ENCODE results near the gene USP8. TPM values are rescaled to one million over a fixed set of nuclear protein-coding genes. Genes with fewer than 3 reads are reported as not detected.

The USP8 gene
- total RNA-seq, 1 donor from 2014 or later: 51.6 TPM

GRCh38 chr15:50546566-50546965, 122.4 kb downstream of the USP8 start, which contains the start of gene USP50:
USP50 (minus strand) TSS chr15:50546666; CDS start chr15:50546525, 141 bp downstream.
- no peak for DNase-seq

- DNase-seq: no peak
These were observed 125.1 kb downstream of the USP8 start for GRCh38 chr15:50549326-50549725.

- DNase-seq: no peak
These were observed 128.0 kb downstream of the USP8 start for GRCh38 chr15:50552238-50552637.

- DNase-seq: no peak
These were observed 132.6 kb downstream of the USP8 start for GRCh38 chr15:50556642-50557371.

GRCh38 chr15:50558012-50558411, 133.8 kb downstream of the USP8 start:
- no peak for DNase-seq

- no peak for DNase-seq
These were observed 138.8 kb downstream of the USP8 start for GRCh38 chr15:50562735-50563640.

GRCh38 chr15:50563756-50564155, 139.6 kb downstream of the USP8 start:
- no peak for DNase-seq

Other genes starting within 250 kb of the USP8 start
- gene SLC27A2, start 242.2 kb upstream of the USP8 start, total RNA-seq: 5.1 and 7.1 TPM in 2 replicates
- not detected in 2 replicates for gene HDC, start 158.7 kb upstream of the USP8 start, total RNA-seq
- 110 and 113 TPM in 2 replicates for gene GABPB1, start 69.2 kb upstream of the USP8 start, total RNA-seq
- 0.19 TPM in 1 of 2 replicates, not detected in the other for gene USP50, start 122.3 kb downstream of the USP8 start, total RNA-seq